SJSA1 (cell line): Measurements from ENCODE around the gene TAAR8. TPM values are rescaled to one million over a fixed set of nuclear protein-coding genes. Genes with fewer than 3 reads are reported as not detected.
"Not testable (repeated sequence)": the region's sequence is repeated elsewhere in the genome, so short reads cannot be mapped to it uniquely, and the experiment has no call there.

Source experiments
- DNase-seq, 2 experiments: peaks; one replicate each; pipeline ENCODE4 v3.0.0-alpha.2; 2015 to 2020; ENCODE audit warnings: low spot score in 2 of 2, low read depth in 1 of 2
- H3K27ac ChIP-seq: fragments of 250-450 bp; sonication (Bioruptor Pico); 2 replicates; pipeline ENCODE4 v1.5.1; 2020; ENCODE audit warnings: mild to moderate bottlenecking, moderate library complexity
- H3K27me3 ChIP-seq: fragments of 250-450 bp; sonication (Bioruptor Pico); replicated peaks from 2 replicates; pipeline ENCODE4 v1.5.1; 2020; ENCODE audit warnings: mild to moderate bottlenecking, moderate library complexity
- H3K36me3 ChIP-seq: fragments of 250-450 bp; sonication (Bioruptor Pico); 2 replicates; pipeline ENCODE4 v1.5.1; 2020; ENCODE audit warnings: mild to moderate bottlenecking
- H3K4me1 ChIP-seq: fragments of 250-450 bp; sonication (Bioruptor Pico); replicated peaks from 2 replicates; pipeline ENCODE4 v1.6.1; 2021; ENCODE audit warnings: mild to moderate bottlenecking
- H3K4me3 ChIP-seq: fragments of 250-450 bp; sonication (Bioruptor Pico); 2 replicates; pipeline ENCODE4 v1.5.1; 2020; ENCODE audit warnings: mild to moderate bottlenecking
- H3K9me3 ChIP-seq: fragments of 250-450 bp; sonication (Bioruptor Pico); replicated peaks from 2 replicates; pipeline ENCODE4 v1.5.1; 2020; ENCODE audit warnings: mild to moderate bottlenecking
- total RNA-seq: library from RNA; depleted of rRNA; stranded (reverse); fragments of >200 nt; shearing (Covaris generic); gene quantifications from 2 replicates; pipeline ENCODE4 v1.2.3, GENCODE V29; 2014

Gene TAAR8
- total RNA-seq, 1 experiment from 2014 or later = not detected

DNA sequence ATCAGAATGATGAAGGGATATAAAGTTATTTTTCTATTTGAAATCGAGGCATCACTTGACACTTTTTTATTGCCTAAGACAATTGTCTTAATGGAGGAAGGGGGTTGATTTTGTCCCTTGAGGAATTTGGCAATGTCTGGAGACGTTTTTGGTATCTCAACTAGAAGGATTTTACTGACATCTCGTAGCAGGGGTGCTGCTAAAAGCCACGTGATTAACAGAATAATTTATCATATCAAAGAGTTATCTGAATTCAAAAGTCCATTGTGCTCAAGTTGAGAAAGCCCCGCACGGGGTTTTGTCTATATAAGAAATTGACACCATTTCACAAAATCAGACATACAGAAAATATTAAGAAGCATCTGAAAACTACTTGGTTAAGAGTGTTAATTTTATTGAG lies 16.1 kb downstream of the TAAR8 start:
- DNase-seq = no peak
- Histone ChIP-seq H3K27ac (no peak overlapping the region), H3K36me3 (no peaks in the 10 kb centered on the region), H3K27me3 (peaks cover 18% of the 10 kb centered on the region), H3K4me3 (no peak overlapping the region), H3K4me1 (no peaks in the 10 kb centered on the region), H3K9me3 (no peaks in the 10 kb centered on the region)

DNA sequence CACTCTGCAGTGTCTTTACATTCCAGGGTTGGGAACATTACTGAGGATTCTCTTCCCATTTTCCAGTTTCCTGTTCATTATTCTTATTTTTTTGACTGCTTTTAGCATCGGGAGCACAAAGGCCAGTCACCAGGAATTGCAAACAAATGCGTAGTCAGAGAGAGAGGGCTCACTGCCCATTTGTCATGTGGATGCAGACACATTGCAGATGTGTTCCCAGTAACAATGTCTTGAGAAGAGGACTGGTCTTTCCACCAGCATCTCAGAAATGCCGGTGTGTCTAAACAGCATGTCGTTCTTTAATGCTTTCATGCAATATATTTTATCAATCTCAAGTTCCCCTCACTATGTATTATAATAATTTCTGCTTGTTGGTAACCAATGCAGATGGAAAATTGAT lies 16.7 kb downstream of the TAAR8 start:
- Histone ChIP-seq H3K4me1 (no peaks in the 10 kb centered on the region), H3K27me3 (peaks cover 18% of the 10 kb centered on the region), H3K4me3 (no peak overlapping the region), H3K27ac (no peak overlapping the region), H3K9me3 (no peaks in the 10 kb centered on the region), H3K36me3 (no peaks in the 10 kb centered on the region)
- no peak for DNase-seq

DNA sequence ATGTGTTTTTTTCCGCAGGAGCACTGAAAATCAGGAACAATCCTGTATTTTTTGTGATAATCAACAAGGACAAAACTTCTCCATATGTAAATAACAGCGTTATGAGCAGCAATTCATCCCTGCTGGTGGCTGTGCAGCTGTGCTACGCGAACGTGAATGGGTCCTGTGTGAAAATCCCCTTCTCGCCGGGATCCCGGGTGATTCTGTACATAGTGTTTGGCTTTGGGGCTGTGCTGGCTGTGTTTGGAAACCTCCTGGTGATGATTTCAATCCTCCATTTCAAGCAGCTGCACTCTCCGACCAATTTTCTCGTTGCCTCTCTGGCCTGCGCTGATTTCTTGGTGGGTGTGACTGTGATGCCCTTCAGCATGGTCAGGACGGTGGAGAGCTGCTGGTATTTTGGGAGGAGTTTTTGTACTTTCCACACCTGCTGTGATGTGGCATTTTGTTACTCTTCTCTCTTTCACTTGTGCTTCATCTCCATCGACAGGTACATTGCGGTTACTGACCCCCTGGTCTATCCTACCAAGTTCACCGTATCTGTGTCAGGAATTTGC lies 17.8 kb downstream of the TAAR8 start, which contains the start of gene TAAR6:
Gene TAAR6 (plus strand): TSS at position 102 of the 557 bp plus-strand sequence. CDS start 0 bp downstream, at position 102.
- Histone ChIP-seq H3K27me3 (peaks cover 18% of the 10 kb centered on the region), H3K4me3 (no peak within 1 kb of the TSS), H3K4me1 (no peaks in the 10 kb centered on the region), H3K36me3 (no peaks in the 10 kb centered on the region), H3K9me3 (no peaks in the 10 kb centered on the region), H3K27ac (no peak within 1 kb of the TSS)
- DNase-seq = no peak

DNA sequence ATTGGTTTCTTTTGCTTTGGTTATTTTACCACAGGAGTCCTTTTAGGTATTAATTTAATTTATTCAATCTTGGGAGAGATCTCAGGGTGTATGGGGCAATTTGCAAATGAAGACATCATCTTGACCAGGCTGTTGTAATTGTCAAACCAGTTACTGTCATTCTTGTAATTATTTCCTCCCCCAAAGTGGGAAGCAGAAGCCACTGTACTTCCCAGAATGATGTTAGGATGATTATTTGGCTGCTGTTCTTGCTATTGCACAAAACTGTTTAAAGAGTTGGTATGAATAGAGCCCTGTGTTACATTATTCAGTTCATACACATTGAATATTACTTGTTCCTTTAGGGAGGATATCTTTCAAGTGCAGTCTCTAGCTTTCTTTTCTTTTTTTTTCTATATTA lies 19.3 kb downstream of the TAAR8 start:
- Histone ChIP-seq H3K27ac (no peak overlapping the region), H3K36me3 (no peaks in the 10 kb centered on the region), H3K4me1 (no peaks in the 10 kb centered on the region), H3K27me3 (peaks cover 18% of the 10 kb centered on the region), H3K4me3 (no peak overlapping the region), H3K9me3 (no peaks in the 10 kb centered on the region)
- DNase-seq = no peak

DNA sequence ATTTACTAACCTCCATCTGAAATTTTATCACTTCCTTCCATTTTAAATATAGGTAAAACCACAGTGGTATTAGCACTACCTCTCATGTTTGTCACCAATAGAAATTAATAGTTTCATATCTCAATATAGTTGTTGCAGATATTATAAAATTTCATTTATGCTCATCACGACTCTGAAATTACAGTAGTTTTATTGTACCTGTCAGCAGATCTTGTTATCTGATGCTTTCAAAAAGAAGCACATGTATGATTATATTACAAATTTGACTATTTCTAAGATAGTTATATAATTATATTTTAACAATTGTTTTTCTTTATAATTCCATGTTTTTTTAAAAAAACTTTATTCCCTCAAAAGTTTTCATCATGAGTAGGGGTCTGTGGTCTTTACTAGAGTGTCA lies 32.2 kb downstream of the TAAR8 start:
- Histone ChIP-seq H3K27ac (no peak overlapping the region), H3K4me1 (no peaks in the 10 kb centered on the region), H3K4me3 (no peak overlapping the region), H3K9me3 (no peaks in the 10 kb centered on the region), H3K27me3 (0 out of 2 replicates have a peak, but pooled peaks cover 4% of the 10 kb centered on the region), H3K36me3 (no peaks in the 10 kb centered on the region)
- no peak for DNase-seq

DNA sequence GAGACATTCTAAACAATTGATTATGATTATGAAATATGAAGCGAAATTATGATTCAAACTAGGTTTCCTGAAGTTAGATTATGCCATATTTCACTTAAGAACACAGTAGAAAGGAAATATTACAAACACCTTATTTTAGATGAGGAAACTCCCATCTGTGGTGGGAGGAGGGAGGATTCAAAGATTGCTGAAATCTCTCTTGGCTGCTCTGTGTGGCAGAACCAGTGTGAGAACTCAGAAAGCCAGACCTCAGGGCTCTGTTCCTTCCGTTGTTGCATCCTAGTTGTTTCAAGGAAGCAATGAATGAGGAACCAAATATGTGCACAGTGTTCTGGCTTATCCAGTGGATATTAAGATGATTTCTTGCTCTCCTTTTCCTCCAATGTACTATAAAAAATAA lies 35.0 kb downstream of the TAAR8 start:
- no peak overlapping the region for H3K27ac ChIP-seq
- no peak overlapping the region for H3K4me3 ChIP-seq
- no peaks in the 10 kb centered on the region for H3K4me1 ChIP-seq
- no peaks in the 10 kb centered on the region for H3K9me3 ChIP-seq
- 0 out of 2 replicates have a peak, but pooled peaks cover 4% of the 10 kb centered on the region for H3K27me3 ChIP-seq
- no peak for DNase-seq
- no peaks in the 10 kb centered on the region for H3K36me3 ChIP-seq

- no peaks in the 10 kb centered on the region for H3K4me1 ChIP-seq
- H3K27ac ChIP-seq = no peak within 1 kb of the TSS
- H3K9me3 ChIP-seq = no peaks in the 10 kb centered on the region
- DNase-seq = no peak
- no peaks in the 10 kb centered on the region for H3K36me3 ChIP-seq
- no peak within 1 kb of the TSS for H3K4me3 ChIP-seq
- H3K27me3 ChIP-seq = 0 out of 2 replicates have a peak, but pooled peaks cover 3% of the 10 kb centered on the region
Measured at GRCh38 chr6:132589454-132589853, 37.0 kb downstream of the TAAR8 start, which contains the start of gene TAAR5. Gene TAAR5, minus strand, starts transcription at chr6:132589741. Its CDS starts 55 bp downstream, at chr6:132589686.

GRCh38 chr6:132590362-132590761 lies 37.9 kb downstream of the TAAR8 start:
- no peak for DNase-seq
- no peaks in the 10 kb centered on the region for H3K9me3 ChIP-seq
- no peaks in the 10 kb centered on the region for H3K27me3 ChIP-seq
- no peaks in the 10 kb centered on the region for H3K36me3 ChIP-seq
- no peak overlapping the region for H3K27ac ChIP-seq
- H3K4me1 ChIP-seq = no peaks in the 10 kb centered on the region
- no peak overlapping the region for H3K4me3 ChIP-seq

GRCh38 chr6:132592855-132593254 lies 40.4 kb downstream of the TAAR8 start:
- no peaks in the 10 kb centered on the region; the same call in 1 of the 2 replicates for H3K27me3 ChIP-seq
- no peaks in the 10 kb centered on the region for H3K36me3 ChIP-seq
- no peaks in the 10 kb centered on the region for H3K4me1 ChIP-seq
- H3K9me3 ChIP-seq = no peaks in the 10 kb centered on the region
- H3K4me3 ChIP-seq = no peak overlapping the region
- DNase-seq = no peak
- H3K27ac ChIP-seq = no peak overlapping the region

- Histone ChIP-seq H3K27me3 (no peaks in the 10 kb centered on the region; the same call in none of the 2 replicates), H3K4me3 (no peak overlapping the region), H3K27ac (no peak overlapping the region), H3K4me1 (no peaks in the 10 kb centered on the region), H3K36me3 (no peaks in the 10 kb centered on the region), H3K9me3 (no peaks in the 10 kb centered on the region)
- no peak for DNase-seq
Measured at GRCh38 chr6:132596201-132596600, 43.7 kb downstream of the TAAR8 start.

DNA sequence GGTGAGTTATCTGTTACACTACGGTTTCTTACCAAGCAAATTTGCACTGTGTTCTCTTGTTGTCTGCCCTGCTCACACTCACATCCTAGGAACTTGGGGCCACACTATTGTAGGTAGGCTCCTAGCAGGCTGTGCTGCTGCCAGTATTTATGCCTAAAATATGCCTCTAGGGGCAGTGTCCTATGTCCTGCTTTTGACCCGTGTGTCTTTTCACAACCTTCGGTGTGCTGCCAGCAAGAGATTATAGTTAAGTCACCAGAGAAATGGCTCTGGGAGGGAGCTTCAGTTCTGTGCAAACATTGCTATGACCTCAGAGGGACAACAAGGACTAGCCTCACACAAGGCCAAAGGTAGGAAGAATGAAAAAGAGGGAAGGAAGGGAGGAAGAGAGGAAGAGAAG lies 46.0 kb downstream of the TAAR8 start:
- no peak overlapping the region for H3K4me3 ChIP-seq

GRCh38 chr6:132600900-132601299 lies 48.4 kb downstream of the TAAR8 start:
- H3K36me3 ChIP-seq, H3K4me3 ChIP-seq, H3K9me3 ChIP-seq, DNase-seq, H3K27me3 ChIP-seq, H3K4me1 ChIP-seq, H3K27ac ChIP-seq: not testable (repeated sequence)

More for the DNA sequence above, 46.0 kb downstream of the TAAR8 start:
- Histone ChIP-seq H3K4me1 (no peaks in the 10 kb centered on the region), H3K9me3 (no peaks in the 10 kb centered on the region), H3K27ac (no peak overlapping the region), H3K36me3 (no peaks in the 10 kb centered on the region), H3K27me3 (no peaks in the 10 kb centered on the region; the same call in none of the 2 replicates)
- no peak for DNase-seq
